HepG2 (cell line): ENCODE results near the gene ORC2. TPM values are rescaled to one million over a fixed set of nuclear protein-coding genes. Genes with fewer than 3 reads are reported as not detected.
A peak's percentile ranks its signal among the peaks of the same experiment; 100 is the strongest.

Experiments used
- BHLHE40 ChIP-seq: IDR thresholded peaks from 2 replicates; pipeline ENCODE4 v1.6.1; 2011; ENCODE audit warnings: low read length, improper control_type of control experiment
- CCAR2 ChIP-seq: fragments of 200-400 bp; formaldehyde crosslinking; optimal IDR thresholded peaks from 2 replicates; pipeline ENCODE3; 2018; ENCODE audit warnings: low read depth, mild to moderate bottlenecking, low read length, moderate library complexity
- CENPT ChIP-seq: sonication (generic); formaldehyde crosslinking; IDR thresholded peaks from 2 replicates; pipeline ENCODE4 v1.8.0; 2022; ENCODE audit warnings: low read depth, mild to moderate bottlenecking, moderate library complexity, missing genetic modification reagents
- FOXC1 ChIP-seq: sonication (generic); formaldehyde crosslinking; IDR thresholded peaks from 2 replicates; pipeline ENCODE4 v1.8.0; 2022; ENCODE audit warnings: mild to moderate bottlenecking, missing genetic modification reagents, borderline replicate concordance
- JUND ChIP-seq: sonication (generic); formaldehyde crosslinking; IDR thresholded peaks from 2 replicates; pipeline ENCODE4 v1.8.0; 2022; ENCODE audit warnings: mild to moderate bottlenecking, missing genetic modification reagents
- KDM6A ChIP-seq: IDR thresholded peaks from 2 replicates; pipeline ENCODE4 v1.6.1; 2016; ENCODE audit warnings: low read depth
- KMT2A ChIP-seq: sonication (generic); formaldehyde crosslinking; IDR thresholded peaks from 2 replicates; pipeline ENCODE4 v1.4.0; 2020; ENCODE audit warnings: missing genetic modification reagents
- MXI1 ChIP-seq: IDR thresholded peaks from 3 replicates; pipeline ENCODE4 v1.6.1; 2012; ENCODE audit warnings: low read depth, low read length, inconsistent platforms, borderline replicate concordance
- NR2F2 ChIP-seq: IDR thresholded peaks from 2 replicates; pipeline ENCODE4 v1.6.1; 2012; ENCODE audit warnings: low read depth, inconsistent platforms, borderline replicate concordance
- NR2F6 ChIP-seq, 2 experiments: IDR thresholded peaks; 2 replicates each; pipeline ENCODE4 v1.6.1; 2016; ENCODE audit warnings: antibody characterized with exemption in 1 of 2, mild to moderate bottlenecking in 1 of 2
- PHF20 ChIP-seq: sonication (generic); formaldehyde crosslinking; IDR thresholded peaks from 2 replicates; pipeline ENCODE4 v1.5.0; 2020; ENCODE audit warnings: mild to moderate bottlenecking, missing genetic modification reagents
- RBM39 ChIP-seq: fragments of 200-400 bp; formaldehyde crosslinking; IDR thresholded peaks from one replicate; pipeline ENCODE4 v1.6.1; 2018; ENCODE audit warnings: antibody characterized with exemption, mild to moderate bottlenecking, low read depth, low read length; ENCODE audit not compliant: poor library complexity, severe bottlenecking
- SMYD3 ChIP-seq: sonication (generic); formaldehyde crosslinking; IDR thresholded peaks from 2 replicates; pipeline ENCODE4 v1.8.1; 2023; ENCODE audit warnings: mild to moderate bottlenecking, missing genetic modification reagents
- TOPORS ChIP-seq: sonication (generic); formaldehyde crosslinking; IDR thresholded peaks from 2 replicates; pipeline ENCODE4 v1.8.0; 2023; ENCODE audit warnings: mild to moderate bottlenecking, missing genetic modification reagents
- ZC3H4 ChIP-seq: sonication (generic); formaldehyde crosslinking; IDR thresholded peaks from 2 replicates; pipeline ENCODE4 v1.4.0; 2020; ENCODE audit warnings: missing genetic modification reagents, borderline replicate concordance
- ZFP41 ChIP-seq: sonication (generic); formaldehyde crosslinking; IDR thresholded peaks from 2 replicates; pipeline ENCODE4 v1.4.0; 2020; ENCODE audit warnings: mild to moderate bottlenecking, missing genetic modification reagents, borderline replicate concordance
- ZNF232 ChIP-seq: sonication (generic); formaldehyde crosslinking; IDR thresholded peaks from 2 replicates; pipeline ENCODE4 v1.4.0; 2020; ENCODE audit warnings: missing genetic modification reagents, borderline replicate concordance
- ZNF558 ChIP-seq: sonication (generic); formaldehyde crosslinking; IDR thresholded peaks from 2 replicates; pipeline ENCODE4 v1.9.0; 2022; ENCODE audit warnings: mild to moderate bottlenecking, missing genetic modification reagents, borderline replicate concordance
- ZNF644 ChIP-seq: IDR thresholded peaks from 2 replicates; pipeline ENCODE4 v1.6.1; 2016; ENCODE audit warnings: low read depth
- ZNF713 ChIP-seq: sonication (generic); formaldehyde crosslinking; IDR thresholded peaks from 2 replicates; pipeline ENCODE4 v1.4.0; 2020; ENCODE audit warnings: mild to moderate bottlenecking, missing genetic modification reagents
- ZNF737 ChIP-seq: sonication (generic); formaldehyde crosslinking; IDR thresholded peaks from 2 replicates; pipeline ENCODE4 v1.5.0; 2020; ENCODE audit warnings: missing genetic modification reagents, mild to moderate bottlenecking, borderline replicate concordance
- polyA plus RNA-seq, 8 experiments: library from polyadenylated mRNA; depleted of rRNA in 3 of 8; stranded (reverse) in 7 of 8; unstranded in 1 of 8; fragments of >200 nt; fragmentation: Illumina TruSeq in 4 of 8; extraction: Trizol in 4 of 8; gene quantifications; 2 replicates each; pipeline versions ENCODE4 v1.2.1 to v1.2.3, GENCODE V29; 2011 to 2016; ENCODE audit warnings: low read depth in 4 of 8, missing spikeins in 1 of 8, mixed read lengths in 1 of 8; ENCODE audit not compliant: insufficient read depth in 1 of 8
- total RNA-seq, 5 experiments: library from RNA; depleted of rRNA; stranded (reverse); fragments of >200 nt; fragmentation: Illumina TruSeq; extraction: Trizol; gene quantifications; 2 replicates each; pipeline ENCODE4 v1.2.3, GENCODE V29; 2016; ENCODE audit warnings: low read depth in 1 of 5
- TF ChIP-seq, protein P1 (sequence below): IDR thresholded peaks from 2 replicates; pipeline ENCODE4 v1.6.1; 2016; ENCODE audit warnings: mild to moderate bottlenecking
- TF ChIP-seq, protein P2 (sequence below): sonication (generic); formaldehyde crosslinking; IDR thresholded peaks from 2 replicates; pipeline ENCODE4 v1.8.1; 2023; ENCODE audit warnings: missing genetic modification reagents, inconsistent platforms, borderline replicate concordance

The ORC2 gene
- total and polyA plus RNA-seq, 2 of the 13 experiments (the other 11 are each of a cell fraction or from before 2014, with no cell fraction given): 19.3 to 73.5 TPM

DNA sequence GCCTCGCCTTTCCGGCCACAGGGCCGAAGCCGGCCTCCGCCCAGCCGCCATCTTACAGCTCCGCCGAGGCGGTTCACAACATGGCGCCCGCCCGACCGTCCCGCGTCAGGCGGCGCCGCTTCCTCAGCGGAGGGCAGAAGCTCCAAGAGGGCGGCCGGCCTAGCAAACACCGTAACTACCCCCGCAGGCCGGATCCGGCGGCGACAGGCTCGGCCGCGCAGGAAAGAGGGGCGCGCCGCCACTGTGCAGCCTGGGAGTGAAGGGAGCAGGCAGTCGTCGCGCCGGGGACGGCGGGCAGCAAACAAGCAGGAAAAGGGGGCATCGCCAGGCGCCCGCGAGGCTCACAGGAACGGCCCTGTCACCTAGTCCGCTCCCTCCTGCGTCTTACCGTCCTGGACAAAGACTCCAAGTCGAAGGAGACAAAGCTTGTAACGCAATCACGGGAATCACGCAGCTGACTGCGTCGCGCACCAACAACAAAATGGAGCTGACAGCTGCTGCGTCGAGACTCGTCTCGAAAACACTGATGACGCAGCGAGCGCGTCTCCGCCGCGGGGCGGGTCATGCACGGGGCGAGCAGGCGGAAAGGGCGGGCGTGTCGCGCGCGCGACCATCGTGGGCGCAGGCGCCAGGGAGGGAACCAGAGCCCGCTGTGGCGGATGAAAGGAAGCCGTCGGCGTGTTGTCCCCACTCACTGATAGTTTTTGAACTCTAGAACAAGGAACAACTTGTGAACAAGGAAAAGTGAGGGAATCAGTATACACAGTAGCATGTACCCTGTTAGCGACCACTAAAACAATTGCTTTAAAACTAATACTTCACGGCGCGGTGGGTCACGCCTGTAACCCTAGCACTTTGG lies 99.1 kb downstream of the ORC2 start, which contains the start of gene CLK1 (continued):
- TF ChIP-seq CCAR2: no peak
- TF ChIP-seq BHLHE40: peak; percentile 77
- peak; percentile 82 for TF ChIP-seq JUND (CRISPR knock-in tag)
- peak; percentile 10; the same call in 1 of the 2 replicates for TF ChIP-seq NR2F2
- peak; percentile 98 for TF ChIP-seq ZNF558 (CRISPR knock-in tag)
- TF ChIP-seq FOXC1 (CRISPR knock-in tag): peak; percentile 99
- peak; percentile 9; the same call in 1 of the 2 replicates for TF ChIP-seq ZNF644 (CRISPR knock-in tag)
- TF ChIP-seq, protein P1, sequence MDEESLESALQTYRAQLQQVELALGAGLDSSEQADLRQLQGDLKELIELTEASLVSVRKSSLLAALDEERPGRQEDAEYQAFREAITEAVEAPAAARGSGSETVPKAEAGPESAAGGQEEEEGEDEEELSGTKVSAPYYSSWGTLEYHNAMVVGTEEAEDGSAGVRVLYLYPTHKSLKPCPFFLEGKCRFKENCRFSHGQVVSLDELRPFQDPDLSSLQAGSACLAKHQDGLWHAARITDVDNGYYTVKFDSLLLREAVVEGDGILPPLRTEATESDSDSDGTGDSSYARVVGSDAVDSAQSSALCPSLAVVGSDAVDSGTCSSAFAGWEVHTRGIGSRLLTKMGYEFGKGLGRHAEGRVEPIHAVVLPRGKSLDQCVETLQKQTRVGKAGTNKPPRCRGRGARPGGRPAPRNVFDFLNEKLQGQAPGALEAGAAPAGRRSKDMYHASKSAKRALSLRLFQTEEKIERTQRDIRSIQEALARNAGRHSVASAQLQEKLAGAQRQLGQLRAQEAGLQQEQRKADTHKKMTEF (CRISPR knock-in tag): peak; percentile 99
- TF ChIP-seq, protein P2, sequence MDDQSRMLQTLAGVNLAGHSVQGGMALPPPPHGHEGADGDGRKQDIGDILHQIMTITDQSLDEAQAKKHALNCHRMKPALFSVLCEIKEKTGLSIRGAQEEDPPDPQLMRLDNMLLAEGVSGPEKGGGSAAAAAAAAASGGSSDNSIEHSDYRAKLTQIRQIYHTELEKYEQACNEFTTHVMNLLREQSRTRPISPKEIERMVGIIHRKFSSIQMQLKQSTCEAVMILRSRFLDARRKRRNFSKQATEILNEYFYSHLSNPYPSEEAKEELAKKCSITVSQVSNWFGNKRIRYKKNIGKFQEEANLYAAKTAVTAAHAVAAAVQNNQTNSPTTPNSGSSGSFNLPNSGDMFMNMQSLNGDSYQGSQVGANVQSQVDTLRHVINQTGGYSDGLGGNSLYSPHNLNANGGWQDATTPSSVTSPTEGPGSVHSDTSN (CRISPR knock-in tag): 0 out of 2 replicates have a peak, but pooled peaks have one; percentile 64
- no peak; the same call in 1 of the 2 replicates for TF ChIP-seq ZFP41 (CRISPR knock-in tag)
- peak; percentile 99 for TF ChIP-seq ZNF232 (CRISPR knock-in tag)
- peak; percentile 90 for TF ChIP-seq ZNF713 (CRISPR knock-in tag)
- no peak; the same call in 1 of the 2 replicates for TF ChIP-seq NR2F6 (IDR thresholded peaks at IDR 0.05)
- peak; percentile 83 for TF ChIP-seq NR2F6 (CRISPR knock-in tag; IDR thresholded peaks at IDR 0.05)
- peak; percentile 95 for TF ChIP-seq KMT2A
- peak; percentile 99 for TF ChIP-seq RBM39
- peak; percentile 98 for TF ChIP-seq SMYD3 (CRISPR knock-in tag)
- peak; percentile 82 for TF ChIP-seq ZC3H4 (CRISPR knock-in tag)
- TF ChIP-seq ZNF737: peak; percentile 93; the same call in 1 of the 2 replicates
- TF ChIP-seq TOPORS (CRISPR knock-in tag): peak; percentile 98
- TF ChIP-seq PHF20: peak; percentile 85
- TF ChIP-seq CENPT (CRISPR knock-in tag): no peak
- TF ChIP-seq KDM6A: no peak
- TF ChIP-seq MXI1: peak; percentile 85; the same call in 2 of the 3 replicates
